Activated gamma-delta T cell (primary cell): ENCODE results near the gene KIAA1614.

Experiments used
- DNase-seq: peaks from one replicate; lab custom pipeline; 2025; lab: John Stamatoyannopoulos, UW
- total RNA-seq, 2 donors: gene quantifications; one replicate each; lab custom pipeline; 2026; lab: John Stamatoyannopoulos, UW

The KIAA1614 gene, protein sequence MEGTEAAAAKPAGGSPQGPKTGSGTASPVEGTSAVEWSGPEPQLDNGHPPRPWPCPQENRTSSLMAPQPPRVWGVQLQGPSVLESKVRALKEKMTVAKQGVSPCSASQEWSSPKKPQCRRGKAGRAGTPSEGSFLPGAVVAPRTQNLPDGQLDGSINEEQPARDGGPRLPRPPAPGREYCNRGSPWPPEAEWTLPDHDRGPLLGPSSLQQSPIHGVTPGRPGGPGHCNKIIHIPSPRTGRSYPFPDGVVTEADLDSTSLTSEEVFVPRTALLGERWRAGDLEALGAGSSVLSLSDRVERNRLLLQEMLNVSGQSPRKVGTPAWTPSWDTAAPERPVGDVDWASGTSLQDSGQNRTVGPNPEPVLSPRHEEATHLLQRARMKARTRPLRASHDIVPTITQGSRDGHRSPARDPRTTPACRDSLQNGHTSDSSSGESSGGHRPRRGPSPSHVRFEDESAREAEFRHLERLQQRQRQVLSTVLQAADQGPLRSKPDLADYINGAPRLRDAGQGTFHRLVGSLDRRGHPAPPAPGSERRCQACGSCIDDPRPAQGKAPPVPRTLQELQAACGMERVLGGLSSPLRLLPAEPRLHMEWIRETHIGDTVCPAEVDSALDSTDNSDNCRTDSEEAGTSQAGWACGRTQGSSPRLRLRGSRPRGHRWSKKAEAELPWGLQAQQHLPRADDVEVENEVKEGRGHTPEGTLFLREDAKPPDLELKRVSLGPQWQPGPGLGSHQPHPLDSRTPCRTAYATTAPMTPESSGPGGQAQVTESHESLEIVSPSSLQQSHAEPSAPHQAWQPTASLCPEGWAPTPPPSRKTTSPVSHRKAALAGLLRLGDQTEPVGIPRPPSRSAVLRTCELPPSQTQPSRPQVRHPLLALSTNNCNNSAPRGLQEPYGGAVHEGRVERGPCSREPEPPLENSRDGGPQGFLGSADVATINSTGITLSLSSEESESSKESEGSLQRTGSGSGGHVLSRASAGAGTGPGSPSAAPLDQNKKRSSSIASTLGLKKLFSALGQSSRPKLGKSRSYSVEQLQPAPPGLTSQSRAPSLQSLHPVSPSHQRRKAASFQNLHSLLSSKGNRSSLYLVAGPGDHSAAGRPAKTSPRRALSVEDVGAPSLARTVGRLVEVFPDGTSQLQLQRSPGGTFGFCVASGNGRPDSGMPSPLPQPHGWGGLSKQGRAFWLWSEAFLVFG
- 0.36 to 1.0 reads per million in 2 donors for total RNA-seq

DNA sequence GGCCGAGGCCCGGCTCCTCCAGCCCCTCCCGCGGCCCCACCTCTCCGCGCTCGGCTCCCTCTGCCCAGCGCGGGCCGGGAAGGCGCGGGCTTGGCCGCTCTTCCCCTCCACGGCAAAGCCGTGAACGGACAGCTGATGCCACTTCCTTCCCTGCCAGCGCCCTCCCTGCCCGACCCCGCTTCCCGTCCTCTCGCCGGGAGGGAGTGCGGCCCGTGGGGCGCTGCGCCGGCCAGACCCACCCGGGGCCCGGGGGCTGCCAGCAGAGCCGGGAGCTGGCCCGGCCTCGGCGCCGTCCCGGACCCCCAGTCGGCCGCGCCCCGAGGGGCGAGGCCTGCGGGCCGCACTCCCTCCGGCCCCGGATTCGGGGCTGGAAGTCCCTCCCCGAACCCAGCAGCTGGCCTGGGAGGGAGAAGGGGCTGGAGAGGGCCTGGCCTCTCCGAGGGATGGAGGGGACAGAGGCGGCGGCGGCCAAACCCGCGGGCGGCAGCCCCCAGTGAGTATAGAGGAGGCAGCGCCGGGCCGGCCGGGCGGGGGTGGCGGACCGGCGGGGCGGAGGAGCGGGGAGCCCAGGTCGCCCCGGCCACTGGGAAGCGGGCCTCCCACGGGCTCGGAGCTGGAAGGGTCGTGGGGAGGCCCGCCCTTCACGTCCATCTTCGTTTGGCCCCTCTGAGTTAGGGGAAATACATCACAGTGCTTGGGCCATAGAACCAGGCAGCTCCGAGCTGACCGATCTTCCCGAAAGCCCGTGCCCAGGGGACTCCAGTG is at the start of gene KIAA1614:
KIAA1614 (plus strand) TSS at position 97 of the 765 bp plus-strand sequence; CDS start at position 444, 347 bp downstream.
- no peak for DNase-seq

DNA sequence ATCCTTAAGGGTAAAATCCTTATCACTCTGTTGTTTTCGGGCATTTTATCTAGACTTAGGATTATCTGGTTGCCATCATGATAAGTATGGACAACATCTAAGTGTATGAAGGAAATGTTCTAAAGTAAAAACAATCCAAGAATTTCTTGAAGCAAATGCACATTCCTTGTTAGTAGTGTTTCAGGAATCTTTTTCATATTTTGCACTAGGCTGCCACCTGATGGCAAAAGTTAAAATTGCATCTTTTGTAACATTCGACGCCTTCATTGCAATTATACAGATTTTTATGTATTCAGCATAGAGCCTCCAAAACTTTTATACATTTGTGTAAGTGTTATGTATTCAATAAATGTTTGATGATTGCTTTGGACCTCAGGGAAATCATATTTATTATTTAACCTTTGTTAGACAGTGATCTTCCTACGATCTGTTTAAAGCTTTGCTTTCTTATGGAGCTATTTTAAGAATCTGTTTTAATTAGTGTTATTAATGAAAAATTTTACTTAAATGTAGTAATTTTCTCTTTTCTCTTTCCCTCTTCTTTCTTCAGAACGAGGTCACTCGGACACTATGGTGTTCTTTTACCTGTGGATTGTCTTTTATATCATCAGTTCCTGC is 49.4 kb upstream of the KIAA1614 start:
- no peak for DNase-seq

DNA sequence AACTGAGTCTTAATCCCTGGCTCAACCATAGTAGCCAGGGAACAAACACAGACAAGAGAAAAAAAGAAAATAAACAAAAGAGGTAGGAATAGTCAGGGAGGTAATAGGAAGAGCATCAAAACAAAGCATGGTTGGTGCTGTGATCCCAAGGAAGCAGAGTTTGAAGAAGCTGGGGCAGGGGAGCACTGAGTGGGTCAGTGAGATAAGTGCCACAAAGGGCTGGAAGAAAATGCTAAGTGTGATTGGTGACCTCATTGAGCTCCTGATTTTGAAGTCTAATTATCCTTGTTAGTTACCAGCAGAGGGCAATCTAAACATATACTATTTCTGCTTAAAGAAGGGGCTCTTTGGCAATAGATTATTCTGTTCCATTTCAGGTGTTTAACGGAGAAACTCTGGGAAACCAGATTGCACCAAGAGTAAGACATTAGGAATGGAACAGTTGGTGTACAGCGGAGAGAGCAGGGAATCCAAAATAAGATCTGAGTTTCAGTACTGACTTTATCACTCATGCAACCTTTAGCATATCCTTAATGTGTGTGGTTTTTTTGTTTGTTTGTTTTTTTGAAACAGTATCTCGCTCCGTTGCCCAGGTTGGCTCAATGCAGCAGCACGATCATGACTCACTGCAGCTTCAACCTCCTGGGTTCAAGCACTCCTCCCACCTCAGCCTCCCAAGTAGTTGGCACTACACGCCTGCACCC is 30.7 kb upstream of the KIAA1614 start:
- DNase-seq: no peak

DNA sequence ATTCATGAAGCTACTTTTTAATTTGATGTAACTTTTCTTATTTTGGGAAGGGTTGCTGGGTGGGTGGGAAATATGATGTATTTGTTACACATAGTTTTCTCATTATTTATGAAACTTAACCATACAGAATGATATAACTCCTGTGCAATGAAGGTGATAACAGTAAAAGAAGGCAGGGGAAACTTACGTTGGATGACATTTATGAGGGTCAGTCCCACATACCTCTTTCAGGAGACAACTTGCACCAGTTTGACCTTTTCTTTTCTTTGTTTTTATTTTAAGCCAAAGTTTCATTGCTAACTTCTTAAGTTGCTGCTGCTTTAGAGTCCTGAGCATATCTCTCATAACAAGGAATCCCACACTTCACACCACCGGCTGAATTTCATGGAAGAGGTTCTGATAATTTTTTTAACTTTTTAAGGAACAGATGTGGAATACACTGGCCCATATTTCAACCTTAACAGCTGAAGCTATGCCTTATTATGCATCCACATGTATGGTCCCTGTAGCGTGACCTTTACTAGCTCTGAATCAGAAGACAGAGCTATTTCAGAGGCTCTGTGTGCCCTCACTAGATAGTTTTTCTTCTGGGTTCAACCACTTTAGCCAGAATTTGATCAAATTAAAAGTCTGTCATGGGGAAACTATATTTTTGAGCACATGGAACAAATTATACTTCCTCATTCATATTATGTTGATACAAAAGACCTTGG is 28.0 kb upstream of the KIAA1614 start:
- no peak for DNase-seq

DNA sequence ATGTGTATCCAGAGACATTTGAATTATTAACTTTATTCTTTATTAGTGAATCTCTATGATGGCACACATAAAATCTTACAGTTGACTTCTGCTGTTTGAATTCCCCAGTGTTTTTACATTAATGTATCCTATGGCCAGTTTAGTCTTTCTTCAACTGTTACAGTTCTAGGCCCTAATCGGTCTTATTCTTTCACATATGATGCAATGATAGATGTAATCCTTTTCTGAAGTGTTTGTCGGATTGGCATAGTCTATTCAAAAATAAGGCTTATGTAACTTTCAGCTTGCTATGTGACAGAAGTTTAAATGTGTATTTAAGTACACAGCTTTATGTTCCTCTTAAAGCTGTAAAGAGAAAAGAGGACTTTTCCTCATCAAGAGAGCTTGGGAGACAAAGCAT is 26.4 kb upstream of the KIAA1614 start:
- no peak for DNase-seq

DNA sequence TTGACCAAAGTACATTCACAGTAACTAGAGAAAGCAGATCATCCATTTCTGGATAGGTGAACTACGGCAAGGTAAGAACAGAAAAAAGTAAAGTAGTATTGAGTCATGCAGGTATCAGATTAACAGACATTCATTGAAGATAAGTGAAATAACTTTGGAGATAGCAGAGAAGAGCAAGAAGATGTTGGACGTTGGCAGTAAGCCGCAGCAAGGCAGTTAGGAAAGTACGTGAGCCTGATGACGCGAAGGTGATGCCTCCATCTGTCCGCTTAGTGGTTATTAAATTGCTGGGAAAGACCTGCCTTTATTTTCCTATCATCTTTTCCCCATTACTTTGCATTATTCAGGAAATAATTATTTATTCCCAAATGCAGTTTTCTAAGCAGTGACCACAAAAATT is 24.9 kb upstream of the KIAA1614 start:
- DNase-seq: no peak

DNA sequence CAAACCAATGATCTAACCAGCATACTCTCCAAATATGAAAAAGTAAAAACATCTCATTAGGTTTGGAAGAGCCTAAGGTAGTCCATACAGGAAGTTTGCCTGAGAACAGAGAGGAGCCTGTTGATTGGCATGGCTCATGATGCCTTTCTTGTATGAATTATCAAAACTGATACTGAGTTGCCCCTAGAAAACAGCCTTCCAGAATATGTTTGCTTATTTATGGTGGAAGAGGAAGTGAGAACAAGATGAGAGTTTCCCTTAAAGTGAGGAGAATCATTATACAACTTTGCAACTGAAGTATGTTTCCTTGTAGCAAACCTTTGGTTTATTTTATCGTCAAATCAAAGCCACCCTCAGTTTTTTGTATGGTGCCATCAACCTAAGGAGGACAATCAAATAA is 23.8 kb upstream of the KIAA1614 start:
- DNase-seq: no peak

DNA sequence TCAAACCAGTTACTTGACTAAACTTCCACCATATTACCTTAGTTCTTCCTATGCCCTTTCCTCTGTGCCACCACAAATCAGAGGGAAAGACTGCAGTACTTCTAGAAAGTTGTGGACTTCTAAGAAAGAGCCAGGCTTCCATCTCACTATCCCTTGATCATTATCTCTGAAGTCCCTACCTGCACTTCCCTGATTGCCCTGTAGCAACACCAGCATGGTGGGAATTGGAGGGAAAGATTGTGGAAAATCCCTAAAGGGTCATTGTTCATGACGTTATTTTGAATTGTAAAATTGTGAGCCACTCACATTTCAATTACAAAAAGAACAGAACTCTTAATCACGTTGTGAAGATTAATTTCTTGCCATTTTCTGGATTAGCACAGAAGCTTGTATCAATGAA is 23.4 kb upstream of the KIAA1614 start:
- no peak for DNase-seq

DNA sequence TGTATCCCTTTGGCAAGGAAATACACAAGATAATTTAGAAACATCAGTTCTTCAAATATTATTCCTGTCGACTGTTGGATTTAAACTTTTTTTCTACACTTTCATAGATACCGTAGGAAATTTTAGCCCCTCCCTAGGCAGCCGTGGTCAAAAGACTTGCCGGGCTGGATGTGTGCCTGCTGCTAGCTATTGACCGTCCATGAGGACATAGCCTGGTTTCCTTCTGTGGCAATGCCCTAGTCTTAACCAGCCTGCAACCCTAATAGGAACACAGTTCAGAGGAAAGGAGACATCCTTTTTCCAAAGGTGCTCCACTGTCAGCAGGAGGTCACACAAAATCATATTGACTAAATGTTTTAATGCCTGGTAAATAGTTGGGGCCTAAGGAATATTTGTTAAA is 20.4 kb upstream of the KIAA1614 start:
- no peak for DNase-seq

DNA sequence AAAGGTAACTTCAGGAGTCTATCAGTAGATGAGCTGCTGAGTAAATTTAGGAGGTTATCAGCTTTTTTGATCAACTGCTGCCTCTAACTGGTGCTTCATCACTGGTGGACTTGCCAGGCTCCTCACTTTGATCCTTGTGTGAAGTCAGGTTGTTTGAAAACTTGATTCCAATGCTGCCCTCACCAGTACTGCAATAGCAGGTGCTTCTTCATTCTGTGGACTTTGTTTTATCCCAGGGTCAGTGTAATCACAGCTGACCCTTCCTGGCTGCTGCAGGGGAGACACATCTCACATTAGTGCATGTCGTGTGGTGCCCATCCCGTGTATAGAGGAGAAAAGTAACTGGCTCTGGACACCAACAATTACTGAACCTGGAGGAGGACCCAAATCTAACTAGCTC is 20.0 kb upstream of the KIAA1614 start:
- DNase-seq: no peak

DNA sequence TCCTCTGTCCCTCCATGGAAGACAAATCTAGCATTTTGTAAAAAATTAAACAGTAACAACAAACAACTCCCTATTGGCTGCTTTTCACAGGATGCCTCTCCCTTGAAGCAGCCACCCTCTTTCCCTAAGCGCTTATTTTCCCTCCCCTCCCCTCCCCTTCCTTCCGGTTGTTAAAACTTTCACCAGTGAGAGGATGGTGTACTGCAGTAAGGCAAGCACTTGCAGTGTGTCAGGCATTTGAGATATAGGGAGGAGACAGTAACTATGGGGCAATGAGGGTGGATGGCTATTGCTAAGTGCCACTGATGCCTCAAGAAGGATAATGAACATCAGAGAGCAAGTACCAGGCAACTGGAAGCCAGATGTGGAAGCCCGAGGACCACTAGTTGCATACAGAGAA is 19.1 kb upstream of the KIAA1614 start:
- DNase-seq: no peak

DNA sequence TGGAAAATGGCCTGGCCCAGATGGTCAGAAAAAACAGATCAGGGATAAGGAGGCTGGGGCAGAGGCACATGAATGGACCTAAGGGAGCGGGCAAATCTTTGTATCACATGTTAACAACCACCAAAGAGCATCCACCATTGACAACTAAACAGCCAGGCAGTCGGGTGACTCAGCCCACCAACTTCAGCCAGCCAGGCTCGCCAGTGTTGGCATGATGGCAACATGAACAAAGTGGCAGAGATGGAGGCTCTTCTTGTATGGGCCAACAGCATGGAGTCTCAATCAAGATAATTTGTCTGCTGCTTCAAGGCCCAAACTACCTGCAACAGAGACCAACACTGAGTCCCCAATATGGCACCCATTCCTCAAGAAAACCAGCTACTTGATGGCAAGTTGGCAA is 16.5 kb upstream of the KIAA1614 start:
- DNase-seq: no peak

DNA sequence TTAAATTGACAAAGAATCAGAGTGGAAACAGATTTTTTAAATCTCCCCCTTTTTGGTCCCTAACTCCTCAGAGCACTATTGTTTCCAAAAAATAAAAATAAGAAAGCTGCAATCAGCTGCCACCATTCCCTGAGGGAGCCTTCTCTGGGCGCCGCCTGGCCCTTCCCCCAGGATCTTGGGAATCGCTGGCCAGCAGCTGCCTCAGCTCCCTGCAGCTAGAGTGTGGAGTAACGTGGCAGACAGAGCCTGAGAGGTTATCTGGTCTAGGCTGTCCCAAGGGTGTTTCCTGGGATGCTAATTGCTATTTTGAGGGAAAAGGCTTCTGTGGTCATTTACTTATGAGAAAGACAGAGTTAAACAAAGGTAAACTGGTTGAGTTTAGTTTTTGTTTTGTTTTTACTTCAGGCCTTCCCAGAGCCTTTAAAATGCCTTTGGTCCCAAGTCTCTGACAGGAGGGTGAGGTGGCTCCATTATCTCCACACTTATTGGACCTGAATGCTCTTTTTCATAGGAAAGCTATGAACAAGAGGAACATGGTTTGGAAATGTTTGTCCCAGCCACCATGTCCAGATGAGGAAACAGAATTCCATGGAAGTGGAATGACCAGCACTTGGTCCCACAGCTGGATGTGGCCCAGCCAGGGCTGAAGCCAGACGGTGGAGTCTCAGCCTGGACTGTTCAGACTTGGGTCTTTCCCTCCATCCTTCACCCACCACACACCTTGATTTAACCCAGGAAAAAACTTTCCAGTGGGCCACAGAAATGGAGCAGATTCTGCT is 14.1 kb upstream of the KIAA1614 start:
- DNase-seq: no peak

DNA sequence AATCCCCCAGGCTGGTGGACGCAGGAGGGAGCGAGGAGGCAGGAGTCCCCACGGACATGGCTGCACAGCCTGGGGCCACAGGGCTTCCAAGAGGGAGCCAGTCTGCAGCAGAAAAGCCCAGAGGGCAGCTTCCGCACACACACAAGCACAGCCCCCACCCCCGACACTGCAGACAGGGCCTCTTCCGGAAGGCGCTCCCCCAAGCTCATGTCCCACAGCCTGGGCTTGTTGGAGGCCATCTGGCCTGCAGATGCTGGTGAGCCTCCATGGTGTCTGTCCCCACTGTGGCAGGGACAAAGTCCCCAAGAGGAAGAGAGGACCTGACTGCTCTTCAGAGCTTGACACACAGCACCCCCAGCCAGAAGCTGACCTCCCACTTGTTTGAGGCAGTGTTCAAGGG is 13.4 kb upstream of the KIAA1614 start:
- DNase-seq: no peak

DNA sequence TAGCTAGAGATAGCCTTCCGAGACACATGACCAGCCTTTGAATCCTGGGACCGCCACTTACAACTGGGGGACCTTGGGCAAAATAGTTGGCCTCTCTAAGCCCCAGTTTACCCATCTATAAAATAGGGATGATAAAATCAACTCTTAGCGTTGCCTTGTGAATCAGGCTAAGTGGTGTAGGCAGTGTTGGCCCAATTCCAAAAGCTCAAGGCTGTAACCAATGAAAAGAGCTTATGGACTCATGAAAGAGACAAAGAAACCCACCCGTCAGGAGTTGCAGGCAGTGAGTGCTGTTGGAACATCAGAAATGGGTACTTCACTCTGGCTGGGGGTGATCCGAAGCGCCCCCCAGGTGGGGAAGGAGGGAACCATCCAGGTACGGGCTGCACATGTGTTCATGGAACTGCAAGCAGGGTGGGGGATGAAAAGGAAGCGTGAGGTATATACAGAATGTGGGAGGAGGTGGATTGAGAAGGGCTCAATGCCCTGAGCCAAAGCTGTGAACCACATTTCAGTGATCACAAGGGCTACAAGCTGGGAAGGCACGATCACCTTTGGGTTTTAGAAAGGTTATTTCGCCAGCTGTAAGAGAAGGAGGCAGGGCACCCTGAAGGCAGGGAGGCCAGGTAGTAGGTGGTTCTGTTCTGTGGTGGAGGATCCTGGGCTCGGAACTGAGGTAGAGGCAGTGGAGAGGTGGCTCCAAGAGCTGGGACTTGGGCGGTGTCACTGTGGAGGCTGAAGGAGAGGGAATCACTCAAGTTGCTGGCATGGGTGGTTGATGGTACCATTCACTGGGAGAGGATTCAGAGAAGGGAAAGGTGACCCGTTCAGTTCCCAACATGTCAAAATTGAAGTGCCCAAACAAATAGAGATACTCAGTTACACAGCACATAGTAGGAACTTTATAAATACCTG is 11.4 kb upstream of the KIAA1614 start:
- no peak for DNase-seq

DNA sequence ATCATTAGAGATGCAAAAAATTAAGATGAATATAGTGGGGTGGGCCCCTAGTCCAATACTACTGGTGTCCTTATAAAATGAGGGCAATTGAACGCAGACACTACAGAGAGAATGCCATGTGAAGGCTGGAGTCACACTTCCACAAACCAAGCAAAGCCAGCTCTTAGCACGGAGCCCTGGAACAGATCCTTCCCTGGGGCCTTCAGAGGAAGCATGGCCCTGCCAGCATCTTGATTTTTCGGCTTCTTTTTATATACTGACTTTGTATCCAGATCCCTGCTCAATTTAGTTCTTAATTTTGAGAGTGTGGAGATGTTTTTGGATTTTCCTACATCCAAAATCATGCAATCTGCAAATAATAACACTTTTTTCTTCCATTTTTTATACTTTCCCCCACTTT is 10.2 kb upstream of the KIAA1614 start:
- no peak for DNase-seq

DNA sequence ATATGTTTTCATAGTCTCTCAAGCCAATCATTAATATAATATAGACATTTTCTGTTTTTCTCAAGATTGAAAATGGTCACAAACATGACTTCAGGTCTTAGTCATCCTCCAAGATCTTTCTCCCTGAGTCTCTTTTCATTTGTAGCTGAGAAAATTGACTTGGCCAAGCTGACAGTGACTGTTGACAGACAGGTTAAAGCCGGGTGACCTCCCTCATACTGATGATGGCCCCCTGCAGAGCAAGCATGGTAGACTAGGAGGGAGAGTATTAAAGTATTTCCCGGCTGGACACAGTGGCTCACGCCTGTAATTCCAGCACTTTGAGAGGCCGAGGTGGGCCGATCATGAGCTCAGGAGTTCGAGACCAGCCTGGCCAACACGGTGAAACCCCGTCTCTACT is 6.8 kb upstream of the KIAA1614 start:
- DNase-seq: no peak

DNA sequence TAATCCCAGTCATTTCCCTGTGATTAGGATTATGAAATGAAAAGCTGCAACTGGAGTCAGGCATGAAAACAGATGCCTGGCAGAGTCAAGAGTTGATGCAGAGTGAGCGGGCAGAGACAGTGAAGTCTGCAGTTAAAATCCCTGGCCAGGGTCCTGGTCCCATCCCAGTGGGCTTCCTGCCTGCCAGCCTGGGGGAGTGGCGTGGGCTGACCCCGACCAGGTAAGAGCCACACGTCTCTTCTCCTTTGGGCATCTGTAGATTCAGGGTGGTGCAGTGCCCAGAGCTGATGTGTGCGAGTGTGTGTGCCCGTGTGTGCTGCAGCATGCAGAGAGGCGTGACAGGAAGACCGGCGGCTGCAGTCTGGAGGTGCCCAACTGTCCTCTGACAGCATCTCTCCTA is 6.2 kb upstream of the KIAA1614 start:
- DNase-seq: no peak
